K562 (cell line): ENCODE measurements around the gene PRKAG1. TPM values are rescaled to one million over a fixed set of nuclear protein-coding genes. Genes with fewer than 3 reads are reported as not detected.

ENCODE experiments used
- ATF3 ChIP-seq, 2 experiments: fragments of 450-650 bp in 1 of 2; sonication (generic) in 1 of 2; formaldehyde crosslinking in 1 of 2; IDR thresholded peaks in 1 of 2; conservative IDR thresholded peaks in 1 of 2; 2 replicates each; pipeline versions ENCODE4 v1.6.1 to v1.8.1; 2016 to 2023; ENCODE audit warnings: mild to moderate bottlenecking in 2 of 2, moderate library complexity in 2 of 2, inconsistent platforms in 1 of 2, missing genetic modification reagents in 1 of 2
- HDAC3 ChIP-seq: fragments of 450-650 bp; IDR thresholded peaks from 2 replicates; pipeline ENCODE4 v1.6.1; 2018; ENCODE audit warnings: borderline replicate concordance, mild to moderate bottlenecking, moderate library complexity; ENCODE audit not compliant: partially characterized antibody
- HIVEP1 ChIP-seq: fragments of 250-450 bp; sonication (Bioruptor Pico); IDR thresholded peaks from 2 replicates; pipeline ENCODE4 v1.4.0; 2020; ENCODE audit warnings: mild to moderate bottlenecking
- HLTF ChIP-seq: fragments of 450-650 bp; IDR thresholded peaks from 2 replicates; pipeline ENCODE4 v1.6.1; 2016
- HNRNPLL ChIP-seq: fragments of 200-400 bp; formaldehyde crosslinking; IDR thresholded peaks from 2 replicates; pipeline ENCODE4 v1.6.1; 2017; ENCODE audit warnings: low read length, low read depth, mild to moderate bottlenecking; ENCODE audit not compliant: poor library complexity, severe bottlenecking
- KHSRP ChIP-seq: fragments of 450-650 bp; IDR thresholded peaks from 2 replicates; pipeline ENCODE4 v1.6.1; 2017
- MGA ChIP-seq: fragments of 450-650 bp; IDR thresholded peaks from 2 replicates; pipeline ENCODE4 v1.6.1; 2016; ENCODE audit warnings: mild to moderate bottlenecking, moderate library complexity
- MLLT1 ChIP-seq, 2 experiments: fragments of 450-650 bp; IDR thresholded peaks; 2 replicates each; pipeline ENCODE4 v1.6.1; 2016
- PHB2 ChIP-seq: fragments of 450-650 bp; IDR thresholded peaks from 2 replicates; pipeline ENCODE4 v1.6.1; 2017; ENCODE audit warnings: low read depth
- TAF15 ChIP-seq: fragments of 200-400 bp; formaldehyde crosslinking; IDR thresholded peaks from 2 replicates; pipeline ENCODE4 v1.6.1; 2017; ENCODE audit warnings: mild to moderate bottlenecking, low read depth, low read length, moderate library complexity
- TCF7L2 ChIP-seq: fragments of 150-350 bp; IDR thresholded peaks from 2 replicates; pipeline ENCODE4 v1.6.1; 2016; ENCODE audit warnings: low read depth, mild to moderate bottlenecking, low read length, moderate library complexity
- TEAD2 ChIP-seq: fragments of 450-650 bp; IDR thresholded peaks from 2 replicates; pipeline ENCODE4 v1.6.1; 2016; ENCODE audit warnings: missing genetic modification characterization, control low read depth, missing compliant biosample characterization
- ZNF184 ChIP-seq: sonication (generic); formaldehyde crosslinking; IDR thresholded peaks from 2 replicates; pipeline ENCODE4 v1.5.0; 2020; ENCODE audit warnings: missing genetic modification reagents
- polyA plus RNA-seq, 8 experiments: library from polyadenylated mRNA; depleted of rRNA in 4 of 8; stranded (reverse) in 5 of 8; unstranded in 3 of 8; fragments of >200 nt; fragmentation: Nextera tagmentation in 2 of 8; fragmentation: Illumina TruSeq in 1 of 8; extraction: Ambion mirVana in 2 of 8; extraction: Trizol in 1 of 8; gene quantifications; 2 replicates each; pipeline versions ENCODE4 v1.2.1 to v1.2.3, GENCODE V29; 2011 to 2014; ENCODE audit warnings: inconsistent platforms in 1 of 8, missing spikeins in 1 of 8
- total RNA-seq, 7 experiments: library from RNA; depleted of rRNA in 6 of 7; stranded (reverse); fragments of >200 nt in 6 of 7; fragmentation: Illumina TruSeq in 2 of 7; extraction: Trizol in 2 of 7; gene quantifications; 2 replicates each; pipeline versions ENCODE4 v1.2.1 to v1.2.3, GENCODE V29; 2011 to 2021; ENCODE audit warnings: low replicate concordance in 1 of 7

Gene PRKAG1
- total and polyA plus RNA-seq, 9 of the 15 experiments (the other 6 are each of a cell fraction or from before 2014, with no cell fraction given) = 51.1 to 126 (median 79.1) TPM

GRCh38 chr12:49060237-49061156 lies 41.9 kb upstream of the PRKAG1 start, which contains the start of gene KMT2D (continued):
- TF ChIP-seq MGA = peak; percentile 76
- no peak for TF ChIP-seq HIVEP1 (CRISPR knock-in tag)
- TF ChIP-seq HNRNPLL = peak; percentile 57
- peak; percentile 79; the same call in 1 of the 2 replicates for TF ChIP-seq HLTF
- no peak for TF ChIP-seq TAF15
- TF ChIP-seq MLLT1 (IDR thresholded peaks at IDR 0.05) = peak; percentile 7 to 77; a peak in 2 of 4 replicates
- no peak for TF ChIP-seq PHB2
- TF ChIP-seq ATF3 (IDR thresholded peaks at IDR 0.05) = peak; percentile 79
- TF ChIP-seq ATF3 (CRISPR knock-in tag; conservative IDR thresholded peaks at IDR 0.05) = peak; percentile 59; the same call in 1 of the 2 replicates
- TF ChIP-seq KHSRP = no peak
- no peak for TF ChIP-seq ZNF184 (CRISPR knock-in tag)
- TF ChIP-seq HDAC3 = peak; percentile 79
- no peak for TF ChIP-seq TEAD2 (tag)
- no peak for TF ChIP-seq TCF7L2
